Fibroblast of peridontal ligament (primary cell): ENCODE measurements around the gene FAM50B.

ENCODE experiments used
- DNase-seq: peaks from one replicate; pipeline ENCODE4 v3.0.0-alpha.2; 2010; ENCODE audit errors: extremely low read depth

FAM50B gene

DNA sequence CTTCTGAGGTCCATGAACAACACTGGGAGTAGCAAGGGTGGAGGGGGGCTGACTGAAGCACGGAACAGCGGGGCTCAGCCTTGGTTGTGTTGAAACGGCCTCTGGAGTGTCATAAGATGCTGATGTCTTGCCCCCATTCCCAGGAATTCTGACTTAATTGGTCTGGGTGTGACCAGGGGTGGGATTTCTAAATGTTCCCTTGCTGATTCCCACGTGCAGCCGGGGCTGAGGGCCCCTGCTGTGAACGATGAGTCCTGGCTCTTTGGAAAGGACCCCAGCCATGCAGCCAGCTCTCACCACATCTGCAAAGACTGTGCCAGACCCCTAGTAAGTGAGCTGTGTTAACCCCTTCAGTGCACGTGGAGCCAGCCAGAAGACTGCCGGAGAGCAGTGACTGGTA, 28.6 kb upstream of the FAM50B start:
- DNase-seq = no peak

DNA sequence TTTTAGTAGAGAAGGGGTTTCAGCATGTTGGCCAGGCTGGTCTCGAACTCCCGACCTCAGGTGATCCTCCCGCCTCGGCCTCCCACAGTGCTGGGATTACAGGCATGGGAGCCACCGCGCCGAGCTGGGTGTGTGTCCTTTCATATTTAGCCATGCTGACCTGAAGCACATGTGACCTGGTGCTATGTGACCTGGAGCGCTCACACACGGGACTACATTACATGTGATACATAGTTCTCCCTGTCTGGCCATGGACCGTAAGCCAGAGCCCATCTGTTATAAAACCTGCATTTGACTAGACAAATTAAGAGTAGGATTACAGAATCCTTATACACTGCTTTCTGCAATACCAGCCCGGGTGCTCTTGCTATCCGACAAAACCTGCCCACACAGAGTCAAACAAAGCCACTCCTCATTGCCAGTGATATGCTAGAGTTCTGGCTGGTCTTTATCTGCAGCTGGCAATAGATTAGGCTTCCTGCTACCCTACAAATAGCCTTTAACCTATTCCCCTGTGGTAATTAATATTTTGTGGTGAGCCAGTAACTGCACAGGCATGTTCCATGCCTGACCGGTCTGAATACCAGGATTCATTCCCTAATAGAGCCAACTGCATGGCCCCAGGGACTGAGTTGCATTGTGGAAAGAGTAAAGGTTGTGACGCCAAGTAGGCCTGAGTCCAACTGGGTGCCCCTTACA, 26.3 kb upstream of the FAM50B start:
- DNase-seq = no peak

DNA sequence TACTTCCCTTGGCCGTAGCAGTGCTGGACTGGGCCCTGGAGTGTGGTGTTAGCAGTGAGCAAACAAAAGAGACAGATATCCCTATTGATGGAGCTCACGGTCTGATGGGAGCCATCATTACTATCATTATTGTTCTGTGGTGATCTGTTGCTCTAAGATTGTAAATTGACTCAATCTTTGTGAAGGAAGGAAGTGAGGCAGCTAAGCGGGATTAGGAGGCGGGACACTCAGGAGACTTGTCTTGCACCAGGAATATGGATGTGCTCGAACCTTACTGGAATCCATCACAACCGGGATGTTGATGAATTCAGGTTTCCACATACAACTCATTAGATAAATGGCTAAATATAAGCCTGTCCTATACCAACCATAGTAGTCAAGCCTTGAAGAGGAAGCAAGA, 25.5 kb upstream of the FAM50B start:
- DNase-seq = no peak

DNA sequence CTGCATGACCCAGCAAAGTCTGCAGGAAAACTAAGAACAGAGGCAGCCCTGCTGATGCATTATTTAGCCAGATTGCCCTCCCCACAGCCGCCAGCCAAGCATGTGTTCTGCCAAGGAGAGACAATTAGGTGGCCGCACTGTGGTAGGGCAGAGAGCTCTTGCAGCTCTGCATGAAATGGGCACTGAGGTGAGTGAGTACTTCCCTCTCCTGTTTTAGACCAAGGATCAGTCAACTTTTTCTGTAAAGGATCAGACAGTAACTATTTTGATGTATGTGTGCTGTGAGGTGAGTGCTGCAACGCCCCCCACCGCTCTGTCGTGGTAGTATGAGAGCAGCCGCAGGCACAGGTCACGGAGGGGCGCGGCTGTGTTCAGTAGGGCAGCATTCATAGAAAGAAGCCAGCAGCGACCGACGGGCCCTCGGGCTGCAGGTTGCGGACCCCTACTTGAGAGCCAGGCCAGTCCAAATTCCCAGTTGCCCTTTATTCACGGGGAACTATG, 23.8 kb upstream of the FAM50B start:
- peak; percentile 37 for DNase-seq

DNA sequence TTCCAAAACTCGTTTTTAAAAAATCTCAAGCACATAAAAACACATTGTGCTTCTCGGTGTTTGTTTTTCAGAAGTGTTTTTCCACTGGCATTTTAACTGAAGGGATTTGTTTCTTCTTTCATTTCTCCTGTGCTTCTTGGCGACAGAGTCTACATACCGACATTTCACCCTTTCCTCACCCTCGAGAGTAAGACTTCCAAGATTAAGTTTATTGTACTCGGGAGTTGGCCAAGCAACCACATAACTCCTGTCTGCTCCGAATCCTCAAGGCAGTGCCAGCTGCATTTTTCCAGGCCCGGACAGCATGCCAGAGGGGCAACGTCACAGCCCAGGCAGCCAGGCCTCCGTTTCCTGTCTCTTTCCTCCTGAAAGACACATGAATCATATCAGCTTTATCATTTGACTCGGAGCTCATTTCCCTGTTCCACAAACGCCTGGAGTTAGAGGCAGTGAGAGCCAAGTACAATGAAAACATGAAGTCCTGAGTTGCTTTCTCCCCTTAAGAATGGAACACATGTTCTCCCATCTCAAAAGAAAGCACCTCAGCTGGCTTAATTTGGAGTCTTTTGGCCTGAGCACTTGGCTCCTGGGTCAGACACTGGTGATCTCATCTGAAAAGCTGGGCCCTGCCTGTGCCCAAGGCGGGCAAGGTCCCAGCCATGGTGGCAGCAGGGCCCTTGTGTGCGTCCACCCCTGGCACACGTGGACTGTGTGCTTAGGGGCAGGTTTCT, 23.2 kb upstream of the FAM50B start:
- peak; percentile 98 for DNase-seq

DNA sequence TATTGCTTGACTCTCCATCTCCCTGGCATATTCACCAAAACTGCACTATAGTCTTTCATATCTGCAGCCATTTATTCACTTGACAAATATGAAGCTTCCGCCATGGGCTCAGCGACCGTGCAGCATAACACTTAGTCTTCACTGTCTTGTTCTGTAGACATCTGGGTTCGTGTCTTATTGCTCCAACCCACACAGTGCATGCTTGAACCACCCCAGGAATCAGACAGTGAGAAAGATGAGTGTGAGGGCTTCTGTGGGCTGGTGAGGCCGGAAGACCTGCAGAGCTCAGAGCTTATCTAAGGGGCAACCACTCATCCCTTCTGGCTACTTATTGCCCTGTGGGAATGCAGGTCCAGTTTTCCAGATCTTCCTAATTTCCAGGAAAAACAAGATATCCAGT, 19.9 kb upstream of the FAM50B start:
- DNase-seq = no peak

DNA sequence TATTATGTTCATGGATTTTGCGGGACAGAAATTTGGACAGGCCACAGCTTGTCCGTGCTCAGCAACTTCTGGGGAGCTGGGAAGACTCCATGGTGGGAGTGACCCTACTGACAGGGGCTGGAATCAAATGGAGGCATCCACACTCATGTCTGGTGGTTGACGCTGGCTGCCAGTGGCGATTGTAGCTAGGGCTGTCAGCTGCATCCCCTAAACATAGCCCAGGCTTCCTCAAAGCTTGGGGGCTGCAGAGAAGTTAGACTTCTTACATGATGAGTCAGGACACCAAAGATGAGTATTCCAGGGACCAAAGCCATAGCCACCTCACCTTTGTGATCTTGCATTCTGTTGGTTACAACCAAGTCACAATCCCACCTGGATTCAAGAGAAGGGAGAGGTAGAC, 18.4 kb upstream of the FAM50B start:
- DNase-seq = no peak

DNA sequence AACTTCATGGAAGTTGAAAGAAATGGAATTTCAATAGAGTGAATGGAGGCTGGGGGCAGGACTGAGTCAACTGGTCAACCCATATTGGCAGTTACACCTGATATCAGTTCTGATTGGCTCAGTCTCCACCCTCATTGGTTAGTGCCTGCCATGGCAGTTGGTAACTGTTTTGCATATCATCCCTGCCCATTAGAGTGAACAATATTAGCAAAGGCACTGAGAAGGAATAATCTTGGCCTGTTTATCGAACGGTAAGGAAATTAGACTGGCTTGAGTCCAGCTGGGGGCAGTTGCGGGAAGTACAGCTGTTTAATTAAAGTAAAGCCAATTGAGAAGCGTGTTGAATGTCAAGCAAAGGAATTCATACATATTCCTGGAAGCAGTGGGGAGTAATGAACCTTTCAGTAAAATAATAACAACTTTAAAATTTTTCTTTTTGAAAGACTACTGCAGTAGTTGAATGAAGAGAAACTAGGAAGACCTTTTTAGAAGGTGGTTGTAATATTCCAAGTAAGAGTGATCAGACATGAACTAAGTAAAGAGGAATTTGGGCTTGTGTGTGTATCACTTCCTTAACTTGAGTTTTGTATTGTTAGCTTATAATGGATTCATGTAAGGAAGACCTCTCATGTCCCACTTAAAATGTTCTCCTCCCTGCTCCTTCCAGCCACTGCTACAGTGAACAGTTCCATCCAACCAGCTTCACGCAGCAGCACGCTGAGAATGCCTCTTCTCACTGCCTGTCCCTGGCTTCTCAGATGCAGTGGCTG, 17.2 kb upstream of the FAM50B start:
- no peak for DNase-seq

DNA sequence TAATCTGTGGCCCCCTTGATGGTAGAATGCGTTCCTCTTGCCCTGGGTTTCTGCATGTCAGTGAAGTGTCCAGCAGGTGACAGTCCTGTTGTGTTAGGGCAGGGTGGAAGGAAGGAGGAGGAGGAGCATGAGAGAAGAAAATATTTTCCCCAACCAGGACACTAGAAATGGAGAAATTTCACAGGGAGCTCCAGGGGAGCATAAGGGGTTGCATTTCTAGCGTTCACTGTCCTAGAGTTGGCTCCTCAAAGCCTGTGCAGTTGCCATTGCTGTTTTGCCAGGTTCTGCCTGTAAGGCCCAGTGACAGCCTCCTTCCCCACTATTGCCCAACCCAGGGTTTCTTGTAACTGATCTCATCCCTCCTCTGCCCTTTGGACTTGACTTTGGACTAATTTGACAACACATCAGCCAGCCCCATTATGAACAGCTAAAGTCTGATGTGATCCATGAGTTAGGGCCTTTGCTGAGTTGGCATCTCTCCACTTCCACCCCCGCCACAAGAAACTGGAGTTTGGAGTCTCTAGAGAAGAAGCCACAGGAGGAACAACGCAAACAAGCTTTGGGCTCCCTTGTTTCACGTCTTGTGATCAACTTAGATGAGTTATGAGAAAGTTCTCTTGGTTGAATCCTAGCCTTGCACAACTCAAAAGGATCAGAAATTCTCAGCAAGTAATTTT, 14.0 kb upstream of the FAM50B start:
- DNase-seq = peak; percentile 56

DNA sequence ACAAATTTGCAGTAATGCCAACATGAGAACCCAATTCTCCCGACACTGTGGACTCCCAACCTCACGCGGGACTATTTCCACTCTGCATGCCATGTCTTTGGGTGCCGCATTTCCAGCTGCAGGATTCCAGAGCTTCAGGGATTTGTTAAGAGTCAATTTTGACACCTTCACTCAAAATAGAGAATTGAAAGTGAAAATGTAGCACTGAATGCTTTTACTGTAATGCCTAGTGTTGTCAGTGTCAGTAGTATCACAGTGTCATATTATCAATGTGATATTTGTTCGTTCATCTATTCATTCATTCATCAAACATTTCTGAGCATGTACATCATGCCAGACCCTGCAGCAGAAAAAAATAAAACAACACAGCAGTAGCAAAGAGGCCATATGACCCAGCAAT, 13.4 kb upstream of the FAM50B start:
- DNase-seq = no peak

DNA sequence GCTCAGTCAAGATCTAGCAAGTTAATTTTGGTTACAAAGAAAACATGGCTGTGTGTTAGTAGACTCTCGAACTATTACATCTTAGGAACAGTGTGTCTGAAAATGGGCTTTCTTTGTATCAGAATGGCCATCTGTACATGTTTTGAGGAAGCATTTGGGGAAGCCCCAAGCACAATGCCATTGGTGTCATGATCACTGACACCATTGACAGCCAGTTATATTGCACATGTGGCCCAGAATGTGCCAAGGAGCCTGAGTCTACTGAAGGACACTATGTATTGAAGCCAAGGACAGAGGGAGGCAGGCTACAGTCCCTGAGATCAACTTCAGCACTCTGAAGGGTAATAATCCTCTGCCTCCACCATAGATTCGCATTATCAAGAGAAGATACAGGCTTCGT, 12.6 kb upstream of the FAM50B start:
- DNase-seq = no peak

DNA sequence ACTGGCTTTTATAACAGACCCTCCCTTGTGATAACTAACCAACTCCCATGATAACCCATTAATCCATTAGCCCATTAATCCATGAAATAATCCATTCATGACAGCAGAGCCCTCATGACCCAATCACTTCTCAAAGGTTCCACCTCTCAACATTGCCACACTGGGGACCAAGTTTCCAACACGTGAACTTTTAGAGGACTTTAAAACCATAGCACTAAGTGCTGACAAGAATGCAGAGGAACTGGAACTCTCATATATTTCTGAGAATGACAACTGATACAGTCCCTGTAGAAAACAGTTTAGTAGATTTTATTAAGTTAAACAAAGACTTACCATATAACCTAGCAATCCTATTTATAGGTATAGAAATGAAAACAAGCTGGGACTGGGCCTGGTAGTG, 11.4 kb upstream of the FAM50B start:
- DNase-seq = no peak

DNA sequence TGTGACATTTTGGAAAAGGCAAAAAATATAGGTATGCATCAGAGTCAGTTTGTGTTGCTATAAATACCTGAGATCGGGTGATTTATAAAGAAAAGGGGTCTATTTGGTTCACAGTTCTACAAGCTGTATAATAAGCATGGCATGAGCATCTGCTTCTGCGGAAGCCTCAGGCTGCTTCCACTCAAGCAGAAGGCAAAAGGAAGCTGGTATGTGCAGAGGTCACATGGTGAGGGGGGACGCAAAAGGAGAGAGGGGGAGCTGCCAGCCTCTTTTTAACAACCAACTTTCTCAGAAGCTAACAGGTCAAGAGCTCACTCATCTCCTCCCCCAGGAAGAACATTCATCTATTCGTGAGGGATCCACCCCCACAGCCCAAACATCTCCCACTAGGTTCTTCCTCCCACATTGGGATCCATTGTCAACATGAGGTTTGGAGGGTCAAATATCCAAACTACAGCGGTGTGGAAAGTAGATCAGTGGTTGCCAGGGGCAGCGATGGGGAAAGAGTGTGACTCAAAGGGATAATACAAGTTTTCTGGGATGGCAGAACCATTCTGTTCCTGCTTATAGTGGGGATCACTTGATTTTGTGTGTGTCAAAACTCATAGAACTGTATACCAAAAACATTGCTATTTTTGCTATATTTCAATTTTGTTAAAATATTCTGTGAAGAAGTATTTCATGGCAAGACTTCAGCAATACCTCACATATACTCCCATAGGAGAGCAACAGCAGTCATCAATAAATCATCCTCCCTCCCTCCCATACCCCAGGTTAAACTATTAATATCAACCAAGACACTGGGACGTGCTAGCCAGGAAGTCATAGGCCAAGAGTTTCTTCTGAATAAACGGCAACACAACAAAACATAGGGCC, 9.9 kb upstream of the FAM50B start:
- peak; percentile 56 for DNase-seq

DNA sequence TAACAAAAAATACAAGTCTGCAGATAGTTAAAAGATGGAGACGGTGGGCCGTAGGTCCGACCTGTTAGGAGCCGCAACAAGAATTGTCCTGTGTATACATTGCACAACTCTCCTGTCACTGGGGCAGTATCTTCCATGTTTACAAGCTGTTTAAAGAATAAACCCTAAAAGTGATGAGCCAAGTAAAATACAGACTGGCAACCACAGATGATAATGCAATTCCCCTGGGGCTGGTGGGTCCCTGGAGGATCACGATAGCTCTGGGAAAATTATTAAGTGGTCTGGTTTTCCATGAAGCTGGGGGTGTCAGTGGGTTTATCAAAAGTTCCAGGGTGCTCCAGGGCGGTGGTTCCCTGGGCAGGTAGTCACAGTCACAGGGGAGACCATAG, 8.1 kb upstream of the FAM50B start:
- no peak for DNase-seq

DNA sequence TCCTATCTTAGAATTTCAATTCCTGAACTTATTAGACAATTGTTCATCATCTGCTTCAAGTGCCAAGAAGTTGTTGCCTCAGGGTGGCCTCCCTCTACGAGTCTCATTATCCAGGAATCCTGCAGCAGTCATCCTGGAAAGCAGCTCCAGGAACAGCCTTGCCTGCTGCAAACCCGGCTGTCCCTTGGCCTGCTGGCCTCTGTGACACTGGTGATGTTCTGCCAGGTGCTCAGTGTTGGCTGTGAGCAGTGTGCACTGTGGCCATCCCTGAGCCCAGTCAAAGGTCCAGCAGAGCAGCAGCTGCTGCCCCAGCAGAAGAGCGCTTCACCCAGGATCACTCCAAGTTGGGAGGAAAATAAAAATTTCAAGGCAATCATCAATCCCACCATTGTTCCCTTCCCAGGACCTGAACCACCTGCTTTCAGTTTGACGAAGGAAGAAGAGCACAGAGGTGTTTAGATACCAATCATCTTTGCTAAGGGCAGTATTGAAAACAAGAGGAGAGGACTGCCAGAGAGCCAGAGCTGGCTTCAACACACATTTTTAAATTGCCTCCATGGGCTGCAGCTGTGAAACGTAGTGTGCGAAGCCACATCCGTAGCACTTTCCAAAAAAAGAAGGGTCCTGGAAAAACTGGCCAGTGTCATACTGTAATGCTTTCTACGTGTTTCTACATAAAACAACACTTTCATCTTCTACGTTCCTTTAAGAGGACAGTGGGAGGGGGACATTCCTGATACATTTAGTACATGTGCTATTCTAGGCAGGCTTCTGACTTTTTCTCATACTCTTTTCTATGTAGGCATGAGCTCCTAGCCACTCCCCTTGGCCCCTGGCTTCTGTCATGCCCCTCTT, 7.2 kb upstream of the FAM50B start:
- DNase-seq = peak; percentile 44

DNA sequence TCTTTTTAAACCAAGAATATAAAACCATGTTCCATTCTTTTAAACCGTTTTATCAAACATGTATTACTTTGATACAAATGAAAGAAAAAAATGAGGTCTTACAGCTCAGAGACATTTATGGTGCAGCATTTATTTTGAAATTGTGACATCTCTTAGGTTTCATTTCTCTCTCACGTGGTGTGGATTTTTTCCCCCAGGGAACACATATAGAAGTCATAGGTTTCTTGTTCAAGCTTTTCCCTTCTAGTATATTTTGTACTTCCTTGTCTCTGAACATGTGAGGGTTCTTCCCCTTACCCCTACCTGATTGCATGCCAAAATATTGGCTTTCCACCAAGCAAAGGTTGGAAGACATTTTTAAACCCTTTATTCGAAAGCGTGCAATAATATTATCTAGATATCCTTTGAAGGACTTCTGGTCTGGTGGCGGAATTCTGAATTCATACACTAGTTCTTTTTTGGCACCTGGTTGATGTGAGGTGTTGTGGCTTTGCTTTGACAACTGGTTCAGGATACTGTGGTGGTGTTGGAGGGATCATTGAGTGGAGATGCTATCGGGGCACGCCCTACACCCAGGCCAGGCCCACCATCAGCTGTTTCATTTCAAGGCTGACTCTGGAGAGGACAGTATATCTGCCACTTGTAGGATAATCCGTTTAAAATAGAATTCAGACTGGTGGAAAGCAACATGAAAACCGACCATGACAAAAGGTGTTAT, 5.6 kb upstream of the FAM50B start:
- no peak for DNase-seq

DNA sequence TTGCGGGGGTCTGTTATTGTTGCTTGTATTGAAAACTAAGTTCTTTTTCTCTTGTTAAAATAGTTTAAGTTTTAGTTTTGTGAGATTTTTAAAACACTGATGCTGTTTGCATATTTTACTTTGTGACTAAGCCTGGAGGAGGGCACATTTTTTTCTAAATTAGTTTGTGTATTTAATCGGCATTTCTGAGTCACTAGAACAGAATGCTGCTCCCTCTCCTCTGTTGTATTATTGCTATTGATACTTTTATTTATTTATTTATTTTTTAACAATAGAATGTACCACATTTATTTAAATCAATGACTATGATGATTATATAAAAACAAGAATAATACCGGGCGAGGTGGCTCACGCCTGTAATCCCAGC, 5.1 kb upstream of the FAM50B start:
- DNase-seq = peak; percentile 89

DNA sequence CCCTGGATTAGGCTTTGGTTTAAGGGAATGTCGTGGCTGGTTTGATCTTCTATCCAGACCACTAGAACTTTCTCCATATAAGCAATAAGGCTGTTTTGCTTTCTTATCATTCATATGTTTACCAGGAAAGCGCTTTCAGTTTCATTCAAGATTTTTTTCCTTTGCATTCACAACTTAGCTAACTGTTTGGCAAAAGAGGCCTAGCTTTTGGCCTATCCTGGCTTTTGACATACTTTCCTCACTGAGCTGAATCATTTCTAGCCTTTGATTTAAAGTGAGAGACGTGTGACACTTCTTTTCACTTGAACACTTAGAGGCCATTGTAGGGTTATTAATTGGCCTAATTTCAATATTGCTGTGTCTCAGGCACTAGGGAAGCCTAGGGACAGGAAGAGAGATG, 1.7 kb upstream of the FAM50B start:
- peak; percentile 71 for DNase-seq

DNA sequence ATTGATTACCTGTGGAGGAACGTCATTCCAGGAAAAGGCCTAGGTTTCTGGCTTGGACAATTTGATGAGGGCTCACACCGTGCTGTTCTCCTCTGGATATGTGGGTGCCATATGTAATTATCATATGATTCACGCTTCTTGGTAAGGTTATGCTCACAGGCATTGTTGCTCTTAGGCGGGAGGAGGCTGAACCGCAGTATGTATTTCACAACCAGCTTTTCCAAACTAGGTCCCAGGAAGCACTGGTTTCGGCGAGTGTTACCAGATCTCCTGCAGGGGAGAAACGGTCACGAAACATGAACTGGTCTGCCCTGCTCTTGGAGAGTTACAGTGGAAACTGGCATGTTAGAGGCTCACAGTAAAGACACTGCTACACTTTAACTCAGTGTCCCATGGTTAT, 793 bp upstream of the FAM50B start:
- peak; percentile 75 for DNase-seq
